Liver (tissue), 9 donors: Measurements from ENCODE around the gene RBM5. TPM values are rescaled to one million over a fixed set of nuclear protein-coding genes. Genes with fewer than 3 reads are reported as not detected.

Experiments used
- DNase-seq: peaks from one replicate; pipeline ENCODE4 v3.0.0-alpha.2; 2017; ENCODE audit warnings: low spot score
- H3K27ac ChIP-seq, 2 donors: one replicate each; pipeline ENCODE4 v1.7.0; 2013; ENCODE audit warnings: inconsistent platforms in 2 of 2, low read length in 2 of 2, control low read depth in 1 of 2, low read depth in 1 of 2, mild to moderate bottlenecking in 1 of 2
- H3K27me3 ChIP-seq, 4 donors: one replicate each; pipeline versions ENCODE4 v1.6.1 to v1.7.0; 2013; ENCODE audit warnings: low read length in 3 of 4, inconsistent platforms in 1 of 4, mild to moderate bottlenecking in 1 of 4, moderate library complexity in 1 of 4; ENCODE audit not compliant: control insufficient read depth in 4 of 4, insufficient read depth in 4 of 4
- H3K36me3 ChIP-seq, 4 donors: one replicate each; pipeline versions ENCODE4 v1.6.1 to v1.7.0; 2013; ENCODE audit warnings: low read length in 3 of 4, mild to moderate bottlenecking in 3 of 4, low read depth in 1 of 4, moderate library complexity in 1 of 4; ENCODE audit not compliant: control insufficient read depth in 4 of 4, insufficient read depth in 3 of 4
- H3K4me1 ChIP-seq, 4 donors: one replicate each; pipeline versions ENCODE4 v1.6.1 to v1.7.0; 2013; ENCODE audit warnings: low read length in 3 of 4, mild to moderate bottlenecking in 3 of 4, moderate library complexity in 1 of 4; ENCODE audit not compliant: control insufficient read depth in 4 of 4, insufficient read depth in 4 of 4
- H3K4me3 ChIP-seq, 3 donors: one replicate each; pipeline versions ENCODE4 v1.6.1 to v1.7.0; 2013; ENCODE audit warnings: low read length in 3 of 3, control low read depth in 1 of 3, low read depth in 1 of 3, mild to moderate bottlenecking in 1 of 3
- H3K9ac ChIP-seq, 2 donors: one replicate each; pipeline ENCODE4 v1.7.0; 2013; ENCODE audit warnings: low read length in 2 of 2, mild to moderate bottlenecking in 2 of 2, moderate library complexity in 2 of 2, control low read depth in 1 of 2, low read depth in 1 of 2
- H3K9me3 ChIP-seq, 4 donors: one replicate each; pipeline versions ENCODE4 v1.6.1 to v1.7.0; 2013; ENCODE audit warnings: low read length in 3 of 4; ENCODE audit not compliant: control insufficient read depth in 4 of 4
- EGR1 ChIP-seq, 2 donors: IDR thresholded peaks; 2 replicates each; pipeline ENCODE4 v1.6.1; 2016 to 2018; ENCODE audit warnings: antibody characterized with exemption in 2 of 2, low read depth in 2 of 2
- FOXA1 ChIP-seq: IDR thresholded peaks from 2 replicates; pipeline ENCODE4 v1.6.1; 2016; ENCODE audit warnings: antibody characterized with exemption
- FOXA2 ChIP-seq: IDR thresholded peaks from 2 replicates; pipeline ENCODE4 v1.6.1; 2016; ENCODE audit warnings: antibody characterized with exemption
- GABPA ChIP-seq, 2 donors: IDR thresholded peaks in 1 of 2; conservative IDR thresholded peaks in 1 of 2; 2 replicates each; pipeline ENCODE4 v1.6.1; 2016; ENCODE audit warnings: antibody characterized with exemption in 2 of 2, mild to moderate bottlenecking in 1 of 2, moderate library complexity in 1 of 2
- HNF4G ChIP-seq: IDR thresholded peaks from 2 replicates; pipeline ENCODE4 v1.6.1; 2016; ENCODE audit warnings: antibody characterized with exemption
- JUND ChIP-seq, 2 donors: IDR thresholded peaks; 2 replicates each; pipeline ENCODE4 v1.6.1; 2016; ENCODE audit warnings: antibody characterized with exemption in 2 of 2
- NR2F2 ChIP-seq: IDR thresholded peaks from 2 replicates; pipeline ENCODE4 v1.6.1; 2016; ENCODE audit warnings: antibody characterized with exemption
- RAD21 ChIP-seq, 2 donors: IDR thresholded peaks; 2 replicates each; pipeline ENCODE4 v1.6.1; 2016; ENCODE audit warnings: antibody characterized with exemption in 2 of 2, mild to moderate bottlenecking in 2 of 2
- RXRA ChIP-seq, 2 donors: IDR thresholded peaks; 2 replicates each; pipeline ENCODE4 v1.6.1; 2017 to 2018; ENCODE audit warnings: antibody characterized with exemption in 2 of 2, mild to moderate bottlenecking in 1 of 2
- SP1 ChIP-seq: IDR thresholded peaks from 2 replicates; pipeline ENCODE4 v1.6.1; 2018; ENCODE audit warnings: antibody characterized with exemption, mild to moderate bottlenecking
- TAF1 ChIP-seq: conservative IDR thresholded peaks from 2 replicates; pipeline ENCODE4 v1.6.1; 2016; ENCODE audit warnings: antibody characterized with exemption, mild to moderate bottlenecking
- YY1 ChIP-seq: IDR thresholded peaks from 2 replicates; pipeline ENCODE4 v1.6.1; 2016; ENCODE audit warnings: antibody characterized with exemption, mild to moderate bottlenecking
- WGBS: extraction: QIAGEN DNeasy Blood & Tissue Kit; methylation state at CpG from one replicate; pipeline ENCODE4 v1.1.7; 2013; 5-methylcytosine and 5-hydroxymethylcytosine counted together
- polyA plus RNA-seq, 2 donors: library from polyadenylated mRNA; stranded (reverse) in 1 of 2; unstranded in 1 of 2; fragments of 200-250 nt in 1 of 2; fragments of >200 nt in 1 of 2; fragmentation: Nextera tagmentation in 1 of 2; extraction: Ambion mirVana in 1 of 2; gene quantifications; one replicate each; pipeline versions ENCODE4 v1.2.1 to v1.2.3, GENCODE V29; 2013 to 2015
- total RNA-seq, 2 donors: library from RNA; depleted of rRNA; stranded (reverse); fragments of >200 nt; gene quantifications; one replicate each; pipeline ENCODE4 v1.2.3, GENCODE V29; 2014
- TF ChIP-seq, protein P1 (sequence below): IDR thresholded peaks from 2 replicates; pipeline ENCODE4 v1.6.1; 2016; ENCODE audit warnings: antibody characterized with exemption, mild to moderate bottlenecking
- TF ChIP-seq, protein P2 (sequence below): IDR thresholded peaks from 2 replicates; pipeline ENCODE4 v1.6.1; 2016; ENCODE audit warnings: antibody characterized with exemption
- TF ChIP-seq, protein P3 (sequence below): IDR thresholded peaks from 2 replicates; pipeline ENCODE4 v1.6.1; 2016; ENCODE audit warnings: antibody characterized with exemption
- TF ChIP-seq, protein P4 (sequence below): fragments of 150-350 bp; IDR thresholded peaks from 2 replicates; pipeline ENCODE4 v1.5.1; 2017; ENCODE audit warnings: improper control_type of control experiment, low read depth, low read length; ENCODE audit not compliant: missing input control
- TF ChIP-seq, protein P5 (sequence below): IDR thresholded peaks from 2 replicates; pipeline ENCODE4 v1.6.1; 2016; ENCODE audit warnings: antibody characterized with exemption
- donor health status: healthy.
- donor health status: healthy.
- donor health status: healthy.
- donor health status: healthy.
- donor health status: healthy.

Gene RBM5
- total and polyA plus RNA-seq, 4 donors, result 21.2 to 142 (median 64.3) TPM

DNA sequence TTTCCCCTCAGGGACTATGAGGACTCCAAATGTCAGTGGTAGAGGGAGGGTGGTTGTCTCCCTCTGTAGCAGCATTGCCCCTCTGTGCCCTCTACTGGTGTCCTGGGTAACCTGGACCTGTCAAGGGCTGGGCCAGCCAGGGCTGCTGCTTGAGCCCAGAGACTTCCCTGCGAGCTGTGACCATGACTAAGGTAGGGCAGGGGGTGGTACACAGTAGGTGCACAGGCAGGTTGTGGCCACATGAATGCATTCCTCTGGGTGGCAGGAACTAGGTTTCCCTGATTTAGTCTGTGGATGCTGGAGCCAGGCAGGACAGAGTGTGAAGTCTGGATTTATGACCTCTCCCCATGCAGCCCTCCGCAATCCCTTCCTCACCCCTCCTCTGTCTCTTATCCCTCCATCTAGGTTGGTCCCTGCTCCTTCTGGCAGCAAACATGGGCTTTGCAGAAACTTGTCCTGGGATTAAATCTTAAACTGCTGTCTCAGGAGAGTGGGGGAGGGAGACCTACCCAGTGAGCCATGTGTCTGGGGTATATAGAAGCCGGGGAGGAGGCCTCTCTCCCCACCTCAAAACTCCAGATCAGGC, 57.7 kb downstream of the RBM5 start:
- no peaks in the 10 kb centered on the region for H3K27me3 ChIP-seq
- peaks cover 0 to 5% (median 2%) of the 10 kb centered on the region in 4 donors for H3K4me1 ChIP-seq
- no peak overlapping the region for H3K9ac ChIP-seq
- WGBS, result 94% methylated on average over 3 of the region's 3 CpGs
- no peaks in the 10 kb centered on the region for H3K36me3 ChIP-seq
- H3K9me3 ChIP-seq, result no peaks in the 10 kb centered on the region
- DNase-seq, result no peak
- TF ChIP-seq EGR1 (IDR thresholded peaks at IDR 0.05; ENCODE audit: low read depth in 2 of 2) (no peak), RAD21 (IDR thresholded peaks at IDR 0.05) (no peak), GABPA (IDR thresholded peaks at IDR 0.05 in 1 of 2, conservative IDR thresholded peaks at IDR 0.05 in 1 of 2) (no peak), FOXA2 (no peak), RXRA (IDR thresholded peaks at IDR 0.05) (no peak), HNF4G (no peak), JUND (IDR thresholded peaks at IDR 0.05) (no peak), FOXA1 (no peak), NR2F2 (no peak), SP1 (no peak), TAF1 (no peak), YY1 (no peak)
- TF ChIP-seq, protein P1, sequence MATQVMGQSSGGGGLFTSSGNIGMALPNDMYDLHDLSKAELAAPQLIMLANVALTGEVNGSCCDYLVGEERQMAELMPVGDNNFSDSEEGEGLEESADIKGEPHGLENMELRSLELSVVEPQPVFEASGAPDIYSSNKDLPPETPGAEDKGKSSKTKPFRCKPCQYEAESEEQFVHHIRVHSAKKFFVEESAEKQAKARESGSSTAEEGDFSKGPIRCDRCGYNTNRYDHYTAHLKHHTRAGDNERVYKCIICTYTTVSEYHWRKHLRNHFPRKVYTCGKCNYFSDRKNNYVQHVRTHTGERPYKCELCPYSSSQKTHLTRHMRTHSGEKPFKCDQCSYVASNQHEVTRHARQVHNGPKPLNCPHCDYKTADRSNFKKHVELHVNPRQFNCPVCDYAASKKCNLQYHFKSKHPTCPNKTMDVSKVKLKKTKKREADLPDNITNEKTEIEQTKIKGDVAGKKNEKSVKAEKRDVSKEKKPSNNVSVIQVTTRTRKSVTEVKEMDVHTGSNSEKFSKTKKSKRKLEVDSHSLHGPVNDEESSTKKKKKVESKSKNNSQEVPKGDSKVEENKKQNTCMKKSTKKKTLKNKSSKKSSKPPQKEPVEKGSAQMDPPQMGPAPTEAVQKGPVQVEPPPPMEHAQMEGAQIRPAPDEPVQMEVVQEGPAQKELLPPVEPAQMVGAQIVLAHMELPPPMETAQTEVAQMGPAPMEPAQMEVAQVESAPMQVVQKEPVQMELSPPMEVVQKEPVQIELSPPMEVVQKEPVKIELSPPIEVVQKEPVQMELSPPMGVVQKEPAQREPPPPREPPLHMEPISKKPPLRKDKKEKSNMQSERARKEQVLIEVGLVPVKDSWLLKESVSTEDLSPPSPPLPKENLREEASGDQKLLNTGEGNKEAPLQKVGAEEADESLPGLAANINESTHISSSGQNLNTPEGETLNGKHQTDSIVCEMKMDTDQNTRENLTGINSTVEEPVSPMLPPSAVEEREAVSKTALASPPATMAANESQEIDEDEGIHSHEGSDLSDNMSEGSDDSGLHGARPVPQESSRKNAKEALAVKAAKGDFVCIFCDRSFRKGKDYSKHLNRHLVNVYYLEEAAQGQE, result no peak
- TF ChIP-seq, protein P2, sequence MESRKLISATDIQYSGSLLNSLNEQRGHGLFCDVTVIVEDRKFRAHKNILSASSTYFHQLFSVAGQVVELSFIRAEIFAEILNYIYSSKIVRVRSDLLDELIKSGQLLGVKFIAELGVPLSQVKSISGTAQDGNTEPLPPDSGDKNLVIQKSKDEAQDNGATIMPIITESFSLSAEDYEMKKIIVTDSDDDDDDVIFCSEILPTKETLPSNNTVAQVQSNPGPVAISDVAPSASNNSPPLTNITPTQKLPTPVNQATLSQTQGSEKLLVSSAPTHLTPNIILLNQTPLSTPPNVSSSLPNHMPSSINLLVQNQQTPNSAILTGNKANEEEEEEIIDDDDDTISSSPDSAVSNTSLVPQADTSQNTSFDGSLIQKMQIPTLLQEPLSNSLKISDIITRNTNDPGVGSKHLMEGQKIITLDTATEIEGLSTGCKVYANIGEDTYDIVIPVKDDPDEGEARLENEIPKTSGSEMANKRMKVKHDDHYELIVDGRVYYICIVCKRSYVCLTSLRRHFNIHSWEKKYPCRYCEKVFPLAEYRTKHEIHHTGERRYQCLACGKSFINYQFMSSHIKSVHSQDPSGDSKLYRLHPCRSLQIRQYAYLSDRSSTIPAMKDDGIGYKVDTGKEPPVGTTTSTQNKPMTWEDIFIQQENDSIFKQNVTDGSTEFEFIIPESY, result no peak
- TF ChIP-seq, protein P3, sequence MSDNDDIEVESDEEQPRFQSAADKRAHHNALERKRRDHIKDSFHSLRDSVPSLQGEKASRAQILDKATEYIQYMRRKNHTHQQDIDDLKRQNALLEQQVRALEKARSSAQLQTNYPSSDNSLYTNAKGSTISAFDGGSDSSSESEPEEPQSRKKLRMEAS, result no peak
- TF ChIP-seq, protein P4, sequence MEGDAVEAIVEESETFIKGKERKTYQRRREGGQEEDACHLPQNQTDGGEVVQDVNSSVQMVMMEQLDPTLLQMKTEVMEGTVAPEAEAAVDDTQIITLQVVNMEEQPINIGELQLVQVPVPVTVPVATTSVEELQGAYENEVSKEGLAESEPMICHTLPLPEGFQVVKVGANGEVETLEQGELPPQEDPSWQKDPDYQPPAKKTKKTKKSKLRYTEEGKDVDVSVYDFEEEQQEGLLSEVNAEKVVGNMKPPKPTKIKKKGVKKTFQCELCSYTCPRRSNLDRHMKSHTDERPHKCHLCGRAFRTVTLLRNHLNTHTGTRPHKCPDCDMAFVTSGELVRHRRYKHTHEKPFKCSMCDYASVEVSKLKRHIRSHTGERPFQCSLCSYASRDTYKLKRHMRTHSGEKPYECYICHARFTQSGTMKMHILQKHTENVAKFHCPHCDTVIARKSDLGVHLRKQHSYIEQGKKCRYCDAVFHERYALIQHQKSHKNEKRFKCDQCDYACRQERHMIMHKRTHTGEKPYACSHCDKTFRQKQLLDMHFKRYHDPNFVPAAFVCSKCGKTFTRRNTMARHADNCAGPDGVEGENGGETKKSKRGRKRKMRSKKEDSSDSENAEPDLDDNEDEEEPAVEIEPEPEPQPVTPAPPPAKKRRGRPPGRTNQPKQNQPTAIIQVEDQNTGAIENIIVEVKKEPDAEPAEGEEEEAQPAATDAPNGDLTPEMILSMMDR, result no peak
- TF ChIP-seq, protein P5, sequence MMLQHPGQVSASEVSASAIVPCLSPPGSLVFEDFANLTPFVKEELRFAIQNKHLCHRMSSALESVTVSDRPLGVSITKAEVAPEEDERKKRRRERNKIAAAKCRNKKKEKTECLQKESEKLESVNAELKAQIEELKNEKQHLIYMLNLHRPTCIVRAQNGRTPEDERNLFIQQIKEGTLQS, result no peak
- H3K4me3 ChIP-seq, result no peak overlapping the region
- H3K27ac ChIP-seq, result no peak overlapping the region
